Choroid plexus epithelial cell (primary cell): ENCODE measurements around the gene HDAC3.
A peak's percentile ranks its signal among the peaks of the same experiment; 100 is the strongest.
"Not testable (repeated sequence)": the region's sequence is repeated elsewhere in the genome, so short reads cannot be mapped to it uniquely, and the experiment has no call there.

Experiments
- DNase-seq: peaks from one replicate; pipeline ENCODE4 v3.0.0-alpha.2; 2010; ENCODE audit warnings: low read depth
- H3K4me3 ChIP-seq: 2 replicates; pipeline ENCODE4 v1.5.1; 2011; ENCODE audit warnings: low read depth, mild to moderate bottlenecking, control low read depth, low read length, moderate library complexity
- TF ChIP-seq, protein P1 (sequence below): conservative IDR thresholded peaks from 2 replicates; pipeline ENCODE4 v1.5.1; 2011; ENCODE audit warnings: low read depth, mild to moderate bottlenecking, control low read depth, inconsistent platforms, low read length, moderate library complexity

HDAC3 gene

DNA sequence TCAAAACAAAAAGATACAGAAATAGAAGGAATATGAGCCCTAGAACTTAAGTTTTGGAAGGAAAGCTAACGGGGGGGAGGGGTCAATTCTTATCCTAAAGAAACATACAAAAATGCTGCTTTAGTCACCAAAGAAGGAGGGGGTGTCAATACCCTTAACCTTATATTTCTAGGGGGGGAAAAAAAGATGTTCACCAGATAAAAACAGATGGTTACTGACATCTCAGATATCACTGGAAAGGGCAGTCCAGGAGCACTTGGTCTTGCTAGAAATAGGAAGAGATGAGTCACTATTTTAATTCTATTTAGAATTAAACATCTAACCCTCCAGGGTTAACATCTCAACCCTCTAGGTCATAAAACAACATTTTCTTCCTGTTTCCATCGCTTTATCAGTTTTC lies 19.5 kb downstream of the HDAC3 start:
- DNase-seq: no peak
- H3K4me3 ChIP-seq: peak overlapping the region; percentile 84
- TF ChIP-seq, protein P1, sequence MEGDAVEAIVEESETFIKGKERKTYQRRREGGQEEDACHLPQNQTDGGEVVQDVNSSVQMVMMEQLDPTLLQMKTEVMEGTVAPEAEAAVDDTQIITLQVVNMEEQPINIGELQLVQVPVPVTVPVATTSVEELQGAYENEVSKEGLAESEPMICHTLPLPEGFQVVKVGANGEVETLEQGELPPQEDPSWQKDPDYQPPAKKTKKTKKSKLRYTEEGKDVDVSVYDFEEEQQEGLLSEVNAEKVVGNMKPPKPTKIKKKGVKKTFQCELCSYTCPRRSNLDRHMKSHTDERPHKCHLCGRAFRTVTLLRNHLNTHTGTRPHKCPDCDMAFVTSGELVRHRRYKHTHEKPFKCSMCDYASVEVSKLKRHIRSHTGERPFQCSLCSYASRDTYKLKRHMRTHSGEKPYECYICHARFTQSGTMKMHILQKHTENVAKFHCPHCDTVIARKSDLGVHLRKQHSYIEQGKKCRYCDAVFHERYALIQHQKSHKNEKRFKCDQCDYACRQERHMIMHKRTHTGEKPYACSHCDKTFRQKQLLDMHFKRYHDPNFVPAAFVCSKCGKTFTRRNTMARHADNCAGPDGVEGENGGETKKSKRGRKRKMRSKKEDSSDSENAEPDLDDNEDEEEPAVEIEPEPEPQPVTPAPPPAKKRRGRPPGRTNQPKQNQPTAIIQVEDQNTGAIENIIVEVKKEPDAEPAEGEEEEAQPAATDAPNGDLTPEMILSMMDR: no peak

DNA sequence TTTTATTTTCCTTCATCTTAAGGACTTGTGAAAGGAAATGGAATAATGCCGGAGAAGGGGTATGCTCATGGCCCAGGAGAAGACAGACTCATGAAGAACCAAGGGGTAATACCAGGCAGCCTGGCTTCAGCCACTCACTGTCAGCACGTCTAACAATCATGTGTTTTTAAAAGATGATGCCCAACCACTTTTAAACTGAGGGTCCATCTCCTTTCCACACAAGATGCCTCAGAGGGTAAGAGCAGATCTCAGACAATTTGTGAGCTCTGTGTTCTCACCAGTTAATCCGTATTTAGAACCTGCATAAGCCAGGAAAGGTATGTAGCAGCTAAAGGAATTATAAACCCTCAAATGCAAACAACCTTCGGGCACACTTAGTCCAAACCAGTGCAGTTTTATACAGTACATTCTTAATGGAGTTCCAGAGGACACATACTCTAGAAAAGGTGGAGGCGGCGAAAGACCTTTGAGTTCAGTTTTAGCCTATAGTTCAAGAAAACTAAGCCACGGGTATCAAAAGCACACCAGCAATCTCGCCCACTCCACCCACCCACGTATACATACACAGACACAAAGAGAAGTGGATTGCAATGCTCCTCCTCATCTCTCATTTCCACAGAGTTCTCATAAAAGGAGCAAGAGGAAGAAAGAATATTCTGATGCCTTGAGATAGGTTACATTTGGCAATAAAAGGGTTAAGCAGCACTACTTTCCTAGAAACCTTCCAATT lies 20.5 kb downstream of the HDAC3 start:
- TF ChIP-seq, protein P1: no peak
- DNase-seq: no peak
- H3K4me3 ChIP-seq: no peak overlapping the region

DNA sequence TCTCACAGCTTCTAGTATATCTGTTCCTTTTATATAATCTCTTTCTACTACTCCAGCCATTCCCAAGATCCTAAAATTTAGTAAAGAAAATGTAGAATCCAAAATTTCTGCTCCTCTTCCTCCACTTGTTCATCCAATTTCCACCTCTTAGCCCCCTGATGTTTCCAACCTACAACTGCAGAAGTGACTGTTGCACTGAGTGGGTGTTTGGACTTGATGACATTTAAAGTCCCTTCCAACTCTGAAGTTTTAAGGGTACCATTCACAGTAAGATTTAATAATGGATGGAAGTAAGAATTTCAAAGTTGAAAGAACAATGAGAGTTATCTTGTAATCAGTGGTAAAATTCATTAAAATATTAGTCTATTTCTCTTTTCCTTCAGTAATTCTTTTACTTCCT lies 23.3 kb downstream of the HDAC3 start:
- TF ChIP-seq, protein P1: no peak
- H3K4me3 ChIP-seq: no peak overlapping the region
- DNase-seq: no peak

DNA sequence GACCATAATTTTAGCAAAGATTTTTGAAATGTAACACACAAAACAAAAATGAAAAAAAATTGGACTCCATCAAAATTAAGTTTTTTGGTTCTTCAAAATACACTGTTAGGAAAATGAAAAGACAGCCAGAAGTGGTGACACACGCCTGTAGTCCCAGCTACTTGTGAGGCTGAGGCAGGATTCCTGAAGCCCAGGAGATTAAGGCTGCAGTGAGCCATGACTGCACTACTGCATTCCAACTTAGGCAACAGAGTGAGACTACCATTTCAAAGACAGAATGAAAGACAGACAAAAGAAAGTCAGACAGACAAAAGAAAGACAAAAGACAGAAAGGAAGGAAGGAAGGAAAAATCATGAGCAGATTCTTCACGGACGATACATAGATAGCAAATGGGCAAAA lies 25.4 kb downstream of the HDAC3 start:
- DNase-seq: no peak
- H3K4me3 ChIP-seq: no peak overlapping the region
- TF ChIP-seq, protein P1: no peak

DNA sequence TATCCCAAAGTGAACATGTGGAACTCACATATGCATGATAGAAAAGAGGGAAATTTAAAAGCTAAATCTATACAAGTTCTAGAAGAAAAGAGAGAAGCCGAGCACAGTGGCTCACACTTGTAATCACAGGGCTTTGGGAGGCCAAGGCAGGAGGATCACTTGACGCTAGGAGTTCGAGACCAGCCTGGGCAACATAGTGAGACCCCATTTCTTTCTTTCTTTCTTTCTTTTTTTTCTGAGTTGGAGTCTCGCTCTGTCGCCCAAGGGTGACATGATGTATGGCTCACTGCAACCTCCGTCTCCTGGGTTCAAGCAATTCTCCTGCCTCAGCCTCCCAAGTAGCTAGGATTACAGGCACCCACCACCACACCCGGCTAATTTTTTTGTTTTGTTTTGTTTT lies 26.7 kb downstream of the HDAC3 start:
- not testable (repeated sequence) for H3K4me3 ChIP-seq, DNase-seq

DNA sequence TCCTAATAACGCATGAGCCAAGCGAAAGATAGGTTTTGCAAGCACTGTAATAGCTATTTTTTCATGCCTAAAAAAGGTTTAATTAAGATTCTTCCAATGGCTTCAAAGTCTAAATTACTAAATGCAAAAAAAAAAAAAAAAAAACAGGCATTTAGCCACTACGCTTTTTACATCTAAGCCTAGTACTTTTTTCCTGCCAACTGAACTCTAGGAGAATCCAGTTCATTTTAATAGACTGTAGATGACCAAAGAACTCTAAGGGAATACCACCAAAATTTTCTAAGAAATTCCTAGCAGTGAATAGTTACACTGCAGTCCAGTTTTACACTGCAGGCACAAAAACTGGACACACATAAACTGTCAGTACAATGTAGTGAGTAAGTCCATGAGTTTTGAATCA lies 27.6 kb downstream of the HDAC3 start:
- H3K4me3 ChIP-seq: no peak overlapping the region
- TF ChIP-seq, protein P1: no peak

DNA sequence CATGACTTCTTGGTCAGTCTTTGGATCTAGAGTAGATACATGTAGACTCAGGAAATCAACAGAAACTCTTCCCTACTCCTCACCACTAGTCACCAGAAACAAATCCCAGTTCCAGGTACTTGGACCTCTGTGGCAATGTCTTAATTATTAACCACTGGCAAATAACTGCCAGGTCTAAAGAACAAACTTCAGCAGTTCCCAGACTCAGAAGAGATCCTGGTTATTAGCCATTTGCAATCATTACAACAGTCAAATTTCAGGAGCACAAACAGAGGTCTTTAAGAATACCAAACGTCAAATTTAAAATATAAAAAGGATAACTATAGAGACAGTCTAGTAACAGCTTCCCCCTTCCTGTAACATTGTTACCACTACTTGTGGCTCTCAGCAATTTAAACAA lies 28.1 kb downstream of the HDAC3 start:
- TF ChIP-seq, protein P1: no peak
- no peak overlapping the region for H3K4me3 ChIP-seq
- no peak for DNase-seq

More for the DNA sequence above, 27.6 kb downstream of the HDAC3 start:
- no peak for DNase-seq

DNA sequence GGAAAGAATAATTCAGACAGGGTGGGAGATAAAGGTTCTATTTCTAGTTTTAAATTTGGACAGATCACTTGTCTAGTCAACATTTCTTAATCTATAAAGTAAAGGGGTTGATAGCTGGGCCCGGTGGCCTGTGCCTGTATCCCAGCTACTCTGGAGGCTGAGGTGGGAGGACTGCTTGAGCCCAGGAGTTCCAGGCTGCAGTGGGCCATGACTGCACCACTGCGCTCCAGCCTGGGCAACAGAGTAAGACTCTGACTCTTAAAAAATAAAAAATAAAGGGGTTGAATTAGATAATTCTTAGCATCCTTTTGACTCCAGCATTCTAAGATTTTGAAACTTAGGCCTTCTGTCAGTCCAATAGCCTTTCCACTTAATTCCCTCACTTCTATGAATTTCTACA lies 28.6 kb downstream of the HDAC3 start:
- TF ChIP-seq, protein P1: no peak
- H3K4me3 ChIP-seq: no peak overlapping the region
- DNase-seq: no peak
